CD4-positive, alpha-beta T cell (primary cell): ENCODE measurements around the gene WDR31. TPM values are rescaled to one million over a fixed set of nuclear protein-coding genes. Genes with fewer than 3 reads are reported as not detected.

ENCODE experiments used
- ATAC-seq: fragments of 200-7000 bp; cut with Tn5 transposase; one replicate; pipeline ENCODE4 v1.10.0; 2022; ENCODE audit warnings: mild to moderate bottlenecking; ENCODE audit not compliant: poor library complexity
- CTCF ChIA-PET: fragments of 350-600 bp; sonication (Branson Sonifier 250); formaldehyde crosslinking; loops from one replicate; lab custom pipeline; 2021; ENCODE audit warnings: antibody characterized with exemption, inconsistent platforms; lab: Charles Lee
- POLR2A ChIA-PET: fragments of 350-600 bp; sonication (Branson Sonifier 250); formaldehyde crosslinking; loops from one replicate; lab custom pipeline; 2021; ENCODE audit warnings: antibody characterized with exemption, inconsistent platforms; lab: Charles Lee
- DNase-seq, 14 experiments: peaks; one replicate each; pipeline ENCODE4 v3.0.0-alpha.2; 2013 to 2020; ENCODE audit warnings: mixed read lengths in 2 of 14
- H3K27ac ChIP-seq, 2 donors: one replicate each; pipeline versions ENCODE4 v1.5.1 to v1.7.0; 2013; ENCODE audit warnings: low read length in 2 of 2, low read depth in 1 of 2, mild to moderate bottlenecking in 1 of 2
- H3K27me3 ChIP-seq, 2 experiments: 1 replicate in 1 of 2; 2 replicates in 1 of 2; pipeline versions ENCODE4 v1.6.1 to v1.7.0; 2013; ENCODE audit warnings: low read length in 2 of 2, control low read depth in 1 of 2, mild to moderate bottlenecking in 1 of 2, moderate library complexity in 1 of 2; ENCODE audit not compliant: insufficient read depth in 2 of 2, control insufficient read depth in 1 of 2
- H3K36me3 ChIP-seq: one replicate; pipeline ENCODE4 v1.6.1; 2013; ENCODE audit warnings: low read length, control low read depth; ENCODE audit not compliant: insufficient read depth
- H3K4me1 ChIP-seq: one replicate; pipeline ENCODE4 v1.6.1; 2013; ENCODE audit warnings: low read length, control low read depth; ENCODE audit not compliant: insufficient read depth
- H3K4me3 ChIP-seq: one replicate; pipeline ENCODE4 v1.5.1; 2013; ENCODE audit warnings: mild to moderate bottlenecking, low read length, moderate library complexity
- H3K9me3 ChIP-seq, 2 experiments: 1 replicate in 1 of 2; 2 replicates in 1 of 2; pipeline versions ENCODE4 v1.6.1 to v1.7.0; 2013; ENCODE audit warnings: low read length in 2 of 2, mild to moderate bottlenecking in 2 of 2, control low read depth in 1 of 2, moderate library complexity in 1 of 2; ENCODE audit not compliant: control insufficient read depth in 1 of 2, insufficient read depth in 1 of 2
- H3K27ac Mint-ChIP-seq: one replicate; pipeline ENCODE4 v1.8.0; 2020; ENCODE audit warnings: mixed read lengths
- H3K27me3 Mint-ChIP-seq: one replicate; pipeline ENCODE4 v1.8.0; 2021; ENCODE audit warnings: mixed read lengths
- H3K36me3 Mint-ChIP-seq: one replicate; pipeline ENCODE4 v1.8.0; 2021; ENCODE audit warnings: low read depth, mixed read lengths
- H3K4me1 Mint-ChIP-seq: one replicate; pipeline ENCODE4 v1.8.0; 2021; ENCODE audit warnings: low read depth, mixed read lengths
- H3K4me3 Mint-ChIP-seq: one replicate; pipeline ENCODE4 v1.8.0; 2020; ENCODE audit warnings: mild to moderate bottlenecking, mixed read lengths
- H3K9me3 Mint-ChIP-seq: one replicate; pipeline ENCODE4 v1.8.0; 2020; ENCODE audit warnings: mixed read lengths
- intact Hi-C, 2 experiments: fragments of 100-400 bp; cut with DNase I in 1 of 2; cut with micrococcal nuclease in 1 of 2; formaldehyde crosslinking; loops; one replicate each; pipeline versions ENCODE4 v1.15.1 to v1.9.0; 2023 to 2025; cut with DNase I, micrococcal nuclease
- total RNA-seq, 174 experiments: library from RNA in 2 of 174; stranded (reverse) in 2 of 174; gene quantifications; one replicate each; pipeline ENCODE4 v1.2.3 and lab custom pipeline; 2021 to 2026
- TF ChIP-seq, protein P1 (sequence below): fragments of 200-600 bp; IDR thresholded peaks from one replicate; pipeline ENCODE4 v1.8.0; 2022; ENCODE audit warnings: antibody characterized with exemption, mild to moderate bottlenecking

WDR31 gene
- total RNA-seq, 2 experiments from 2014 or later: 0.14 to 0.22 TPM

DNA sequence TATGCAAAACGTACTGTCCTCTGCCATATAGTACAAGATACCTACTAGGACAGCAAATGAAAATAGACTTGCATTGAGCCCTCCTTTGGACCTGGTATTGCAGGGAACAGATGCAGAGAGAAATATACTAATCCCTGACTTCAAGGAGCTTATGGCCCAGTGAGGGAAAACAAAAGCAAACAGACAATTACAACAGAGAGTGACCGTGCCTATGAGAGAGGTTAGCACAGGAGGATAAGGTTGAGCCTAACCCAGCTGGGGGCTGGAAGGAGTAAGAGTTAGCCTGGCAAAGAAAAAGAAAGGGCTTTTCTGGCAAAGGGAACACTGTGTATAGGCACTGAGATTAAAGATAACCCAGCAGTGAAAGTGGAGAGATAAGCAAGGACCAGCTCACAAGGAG, 70.2 kb downstream of the WDR31 start:
- Histone ChIP-seq H3K4me1 (no peaks in the 10 kb centered on the region), H3K9me3 (no peaks in the 10 kb centered on the region), H3K27ac (no peak overlapping the region), H3K4me3 (no peak overlapping the region), H3K27me3 (no peaks in the 10 kb centered on the region), H3K36me3 (peaks cover 74% of the 10 kb centered on the region)
- Mint-ChIP-seq H3K27me3 (no peaks in the 10 kb centered on the region), H3K9me3 (no peaks in the 10 kb centered on the region), H3K4me3 (no peak overlapping the region), H3K27ac (peak overlapping the region; percentile 52), H3K4me1 (peaks cover 18% of the 10 kb centered on the region), H3K36me3 (peaks cover 68% of the 10 kb centered on the region)
- intact Hi-C loops: loop anchor here in 1 of 2 experiments (5.0 to 10.0 kb wide), 2 partner anchors 322 to 1125 kb away; no protein-coding TSS in a partner anchor
- ChIA-PET POLR2A (interaction anchor here (0.7 to 1.4 kb wide), 2 partner anchors 12 to 141 kb away, joined by 3 to 4 read pairs; partner anchors contain the start of genes C9orf43 and POLE3), CTCF (no interaction called here)
- ATAC-seq (no peak), DNase-seq (no peak)
- TF ChIP-seq, protein P1, sequence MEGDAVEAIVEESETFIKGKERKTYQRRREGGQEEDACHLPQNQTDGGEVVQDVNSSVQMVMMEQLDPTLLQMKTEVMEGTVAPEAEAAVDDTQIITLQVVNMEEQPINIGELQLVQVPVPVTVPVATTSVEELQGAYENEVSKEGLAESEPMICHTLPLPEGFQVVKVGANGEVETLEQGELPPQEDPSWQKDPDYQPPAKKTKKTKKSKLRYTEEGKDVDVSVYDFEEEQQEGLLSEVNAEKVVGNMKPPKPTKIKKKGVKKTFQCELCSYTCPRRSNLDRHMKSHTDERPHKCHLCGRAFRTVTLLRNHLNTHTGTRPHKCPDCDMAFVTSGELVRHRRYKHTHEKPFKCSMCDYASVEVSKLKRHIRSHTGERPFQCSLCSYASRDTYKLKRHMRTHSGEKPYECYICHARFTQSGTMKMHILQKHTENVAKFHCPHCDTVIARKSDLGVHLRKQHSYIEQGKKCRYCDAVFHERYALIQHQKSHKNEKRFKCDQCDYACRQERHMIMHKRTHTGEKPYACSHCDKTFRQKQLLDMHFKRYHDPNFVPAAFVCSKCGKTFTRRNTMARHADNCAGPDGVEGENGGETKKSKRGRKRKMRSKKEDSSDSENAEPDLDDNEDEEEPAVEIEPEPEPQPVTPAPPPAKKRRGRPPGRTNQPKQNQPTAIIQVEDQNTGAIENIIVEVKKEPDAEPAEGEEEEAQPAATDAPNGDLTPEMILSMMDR: no peak

DNA sequence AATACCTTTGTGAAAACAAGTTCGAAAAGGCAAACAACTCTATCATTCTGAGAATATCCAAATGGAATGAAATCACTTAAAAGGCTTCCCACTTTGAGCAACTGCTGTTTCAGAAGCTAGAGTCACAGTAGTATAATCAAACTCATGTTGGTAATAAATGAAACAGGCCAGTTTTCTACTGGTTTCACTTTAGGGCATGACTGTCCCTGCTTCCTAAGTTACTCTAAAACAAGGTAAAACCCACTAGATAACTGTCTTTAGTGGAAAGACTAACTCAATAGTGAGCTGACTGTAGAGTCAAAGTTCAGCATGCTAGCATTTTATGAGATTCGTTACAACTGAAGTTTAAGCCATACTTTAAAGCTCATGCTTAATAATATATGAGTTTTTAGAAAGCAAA, 70.7 kb downstream of the WDR31 start:
- Mint-ChIP-seq H3K27me3 (no peaks in the 10 kb centered on the region), H3K4me3 (no peak overlapping the region), H3K9me3 (no peaks in the 10 kb centered on the region), H3K27ac (no peak overlapping the region), H3K36me3 (peaks cover 69% of the 10 kb centered on the region), H3K4me1 (peaks cover 18% of the 10 kb centered on the region)
- H3K27me3 ChIP-seq: no peaks in the 10 kb centered on the region
- H3K4me3 ChIP-seq: no peak overlapping the region
- ATAC-seq (no peak), DNase-seq (no peak)
- CTCF ChIA-PET: no interaction called here
- POLR2A ChIA-PET: interaction anchor here (0.6 to 1.4 kb wide), 2 partner anchors 141 to 311 kb away, joined by 3 to 4 read pairs; partner anchors contain the start of genes C9orf43 and POLE3
- no peaks in the 10 kb centered on the region for H3K4me1 ChIP-seq
- no peaks in the 10 kb centered on the region for H3K9me3 ChIP-seq
- no peak overlapping the region for H3K27ac ChIP-seq
- intact Hi-C loops: no loop called here
- peaks cover 74% of the 10 kb centered on the region for H3K36me3 ChIP-seq
- TF ChIP-seq, protein P1: no peak

DNA sequence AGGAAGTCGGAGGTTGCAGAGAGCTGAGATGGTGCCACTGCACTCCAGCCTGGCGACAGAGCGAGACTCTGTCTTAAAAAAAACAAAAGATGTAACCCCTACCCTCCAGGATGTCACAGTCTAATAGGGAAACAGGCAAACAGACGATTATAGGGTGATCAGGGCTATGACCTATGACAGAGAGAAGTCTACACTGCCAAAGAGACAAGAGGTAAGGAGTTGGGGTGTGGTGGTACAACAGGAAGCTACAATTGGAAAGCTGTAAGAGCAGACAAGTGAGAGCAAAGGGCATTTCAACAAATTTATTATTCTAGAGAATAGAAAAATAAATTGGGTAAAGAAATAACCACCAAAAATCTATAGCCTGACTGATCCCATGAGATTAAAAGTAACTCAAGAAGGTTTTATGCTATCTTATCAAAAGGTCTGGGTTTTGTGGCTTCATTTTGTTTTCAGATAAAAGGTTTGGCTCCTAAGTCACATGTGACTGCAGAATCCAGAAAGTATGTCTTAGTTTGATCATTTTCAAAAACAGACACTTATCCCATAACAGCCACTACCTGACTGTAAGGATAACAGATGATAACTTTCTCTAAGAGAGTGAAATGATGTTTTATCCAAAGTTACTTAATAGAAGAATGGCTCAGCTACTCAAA, 72.0 kb downstream of the WDR31 start:
- Mint-ChIP-seq H3K36me3 (peaks cover 66% of the 10 kb centered on the region), H3K4me1 (peaks cover 18% of the 10 kb centered on the region), H3K9me3 (no peaks in the 10 kb centered on the region), H3K27me3 (no peaks in the 10 kb centered on the region), H3K27ac (no peak overlapping the region), H3K4me3 (no peak overlapping the region)
- no peak for DNase-seq
- POLR2A ChIA-PET: no interaction called here
- TF ChIP-seq, protein P1: no peak
- no peaks in the 10 kb centered on the region for H3K9me3 ChIP-seq
- CTCF ChIA-PET: no interaction called here
- no peak for ATAC-seq
- no peaks in the 10 kb centered on the region for H3K27me3 ChIP-seq
- no peaks in the 10 kb centered on the region for H3K4me1 ChIP-seq
- intact Hi-C loops: no loop called here
- no peak overlapping the region for H3K4me3 ChIP-seq
- H3K27ac ChIP-seq: no peak overlapping the region
- peaks cover 68% of the 10 kb centered on the region for H3K36me3 ChIP-seq
